ENCODE results near the gene ACAP3. TPM values are rescaled to one million over a fixed set of nuclear protein-coding genes. Genes with fewer than 3 reads are reported as not detected.

Gene ACAP3
- total and polyA plus RNA-seq, 10 of the 15 experiments (the other 5 are each of a cell fraction or from before 2014, with no cell fraction given): 0.05 to 34.2 (median 7.1) TPM

- TF ChIP-seq, protein P1, sequence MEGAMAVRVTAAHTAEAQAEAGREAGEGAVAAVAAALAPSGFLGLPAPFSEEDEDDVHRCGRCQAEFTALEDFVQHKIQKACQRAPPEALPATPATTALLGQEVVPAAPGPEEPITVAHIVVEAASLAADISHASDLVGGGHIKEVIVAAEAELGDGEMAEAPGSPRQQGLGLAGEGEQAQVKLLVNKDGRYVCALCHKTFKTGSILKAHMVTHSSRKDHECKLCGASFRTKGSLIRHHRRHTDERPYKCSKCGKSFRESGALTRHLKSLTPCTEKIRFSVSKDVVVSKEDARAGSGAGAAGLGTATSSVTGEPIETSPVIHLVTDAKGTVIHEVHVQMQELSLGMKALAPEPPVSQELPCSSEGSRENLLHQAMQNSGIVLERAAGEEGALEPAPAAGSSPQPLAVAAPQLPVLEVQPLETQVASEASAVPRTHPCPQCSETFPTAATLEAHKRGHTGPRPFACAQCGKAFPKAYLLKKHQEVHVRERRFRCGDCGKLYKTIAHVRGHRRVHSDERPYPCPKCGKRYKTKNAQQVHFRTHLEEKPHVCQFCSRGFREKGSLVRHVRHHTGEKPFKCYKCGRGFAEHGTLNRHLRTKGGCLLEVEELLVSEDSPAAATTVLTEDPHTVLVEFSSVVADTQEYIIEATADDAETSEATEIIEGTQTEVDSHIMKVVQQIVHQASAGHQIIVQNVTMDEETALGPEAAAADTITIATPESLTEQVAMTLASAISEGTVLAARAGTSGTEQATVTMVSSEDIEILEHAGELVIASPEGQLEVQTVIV (IDR thresholded peaks at IDR 0.05; ENCODE audit: borderline replicate concordance, partially characterized antibody): no peak
- TF ChIP-seq SKIL (IDR thresholded peaks at IDR 0.05; ENCODE audit: low read depth, poor library complexity, severe bottlenecking): no peak
Measured at GRCh38 chr1:1273512-1274298, 34.0 kb downstream of the ACAP3 start, which contains the start of gene UBE2J2 (continued).

- intact Hi-C loops (cut with micrococcal nuclease; ENCODE audit: unreplicated experiment): no loop called here
- no peak for TF ChIP-seq NRF1 (conservative IDR thresholded peaks at IDR 0.05; ENCODE audit: low read depth, low read length)
- no peak for TF ChIP-seq RBBP5 (conservative IDR thresholded peaks at IDR 0.05)
- TF ChIP-seq CUX1 (IDR thresholded peaks at IDR 0.05; ENCODE audit: insufficient replicate concordance, low read depth, low read length): no peak
- TF ChIP-seq ZSCAN29 (IDR thresholded peaks at IDR 0.05): no peak
Measured at GRCh38 chr1:1273209-1273511, 34.6 kb downstream of the ACAP3 start.

More at GRCh38 chr1:1273209-1273511, 34.6 kb downstream of the ACAP3 start:
- under 1% methylated on average over 31 of the region's 31 CpGs for WGBS (ENCODE audit: insufficient coverage, insufficient replicate concordance, low lambda C conversion rate, missing lambda C conversion rate)
- FAIRE-seq (no peak), ATAC-seq (no peak), DNase-seq (ENCODE audit: low read depth, low spot score) (no peak)
- Histone ChIP-seq H2AFZ (ENCODE audit: control insufficient read depth, low read depth, low read length) (no peak overlapping the region), H3K9ac (ENCODE audit: control insufficient read depth, insufficient read depth, low read length) (peak overlapping the region; percentile 92), H3K4me3 (peak overlapping the region; percentile 78), H3K9me3 (replicated peaks; ENCODE audit: control insufficient read depth, insufficient read depth, low read length) (no peaks in the 10 kb centered on the region), H3K4me2 (ENCODE audit: control insufficient read depth, insufficient read depth) (peak overlapping the region; percentile 100), H3K4me1 (ENCODE audit: control insufficient read depth, insufficient read depth, low read length) (peaks cover 18% of the 10 kb centered on the region), H4K20me1 (ENCODE audit: control insufficient read depth, insufficient read depth) (peaks cover 4% of the 10 kb centered on the region; the same call in 1 of the 2 replicates), H3K27ac (ENCODE audit: control insufficient read depth, insufficient read depth) (peak overlapping the region; percentile 78), H3K36me3 (ENCODE audit: control insufficient read depth in 2 of 2, insufficient read depth in 2 of 2, low read length in 1 of 2) (peaks cover 1 to 6% of the 10 kb centered on the region in 2 experiments; a peak in 2 of 4 replicates), H3K27me3 (replicated peaks in 1 of 2; ENCODE audit: control insufficient read depth in 2 of 2, insufficient read depth in 2 of 2, low read length in 1 of 2) (no peaks in the 10 kb centered on the region), H3K79me2 (ENCODE audit: control insufficient read depth, insufficient read depth, low read length) (peaks cover 44% of the 10 kb centered on the region)
- SMC1A ChIA-PET (ENCODE audit: uncharacterized antibody, unreplicated experiment): no interaction called here
- RAD21 ChIA-PET (ENCODE audit: unreplicated experiment): interaction anchor here (0.7 kb wide), 2 partner anchors 162 to 241 kb away, joined by 4 read pairs; no protein-coding TSS in a partner anchor
- CTCF ChIA-PET: no interaction called here
- POLR2A ChIA-PET: interaction anchor here (0.6 to 1.4 kb wide), 7 partner anchors 18 to 483 kb away, joined by 3 to 5 read pairs (median 4); partner anchors contain the start of gene ISG15
- in situ Hi-C loops (cut with MboI): no loop called here
- no TSS peak for BruUV-seq (replicated peaks)
